NCI-H1930 (cell line): ENCODE results near the gene DRAP1.

Experiments
- DNase-seq, 2 experiments: peaks; one replicate each; lab custom pipeline; 2025; lab: John Stamatoyannopoulos, UW

Gene DRAP1

GRCh38 chr11:65903715-65904114 is 15.5 kb upstream of the DRAP1 start:
- DNase-seq, result no peak

- DNase-seq, result no peak
These were observed 12.6 kb upstream of the DRAP1 start for GRCh38 chr11:65906602-65907001.

GRCh38 chr11:65907878-65908277 is 11.3 kb upstream of the DRAP1 start:
- DNase-seq, result no peak

- DNase-seq, result peak; percentile 24 to 28
These were observed 7.3 kb upstream of the DRAP1 start for GRCh38 chr11:65911682-65912568.

GRCh38 chr11:65912845-65913244 is 6.4 kb upstream of the DRAP1 start:
- no peak for DNase-seq

GRCh38 chr11:65915101-65915820 is 4.0 kb upstream of the DRAP1 start:
- no peak for DNase-seq

GRCh38 chr11:65915821-65916251 is 3.4 kb upstream of the DRAP1 start:
- DNase-seq, result no peak

- no peak for DNase-seq
These were observed 2.8 kb upstream of the DRAP1 start for GRCh38 chr11:65916391-65916790.

GRCh38 chr11:65917077-65917433 is 2.2 kb upstream of the DRAP1 start:
- no peak for DNase-seq

GRCh38 chr11:65917434-65918210 is 1.6 kb upstream of the DRAP1 start:
- DNase-seq, result no peak

GRCh38 chr11:65918211-65919140 is 750 bp upstream of the DRAP1 start, which contains the start of gene C11orf68:
C11orf68 (minus strand) TSS chr11:65919062; CDS start chr11:65919031, 31 bp downstream.
- DNase-seq, result no peak

- no peak for DNase-seq
These were observed 546 bp downstream of the DRAP1 start for GRCh38 chr11:65919573-65920371.

- DNase-seq, result no peak
These were observed 1.2 kb downstream of the DRAP1 start for GRCh38 chr11:65920372-65920802.

GRCh38 chr11:65921033-65921555 is 1.9 kb downstream of the DRAP1 start:
- DNase-seq, result no peak

- DNase-seq, result no peak
These were observed 2.6 kb downstream of the DRAP1 start for GRCh38 chr11:65921876-65922275.

- DNase-seq, result no peak
These were observed 3.3 kb downstream of the DRAP1 start for GRCh38 chr11:65922565-65922964.

GRCh38 chr11:65925397-65925796 is 6.2 kb downstream of the DRAP1 start:
- no peak for DNase-seq

- DNase-seq, result no peak
These were observed 8.7 kb downstream of the DRAP1 start for GRCh38 chr11:65927904-65928397.

GRCh38 chr11:65928667-65929066 is 9.4 kb downstream of the DRAP1 start:
- DNase-seq, result no peak
